Activated naive CD4-positive, alpha-beta T cell treated with anti-CD3 and anti-CD28 coated beads, Interleukin-2, amount 50 U/mL, for 24 hours (primary cell): ENCODE measurements around the gene PRM2.

Source experiments
- H3K27ac Mint-ChIP-seq: one replicate; pipeline ENCODE4 v1.8.0; 2021; ENCODE audit warnings: mild to moderate bottlenecking, mixed read lengths
- H3K27me3 Mint-ChIP-seq: one replicate; pipeline ENCODE4 v1.8.0; 2021; ENCODE audit warnings: mixed read lengths
- H3K36me3 Mint-ChIP-seq: one replicate; pipeline ENCODE4 v1.8.0; 2021; ENCODE audit warnings: mixed read lengths
- H3K4me1 Mint-ChIP-seq: one replicate; pipeline ENCODE4 v1.8.0; 2021; ENCODE audit warnings: mixed read lengths
- H3K4me3 Mint-ChIP-seq: one replicate; pipeline ENCODE4 v1.8.0; 2021; ENCODE audit warnings: mild to moderate bottlenecking, mixed read lengths
- H3K9me3 Mint-ChIP-seq: one replicate; pipeline ENCODE4 v1.8.0; 2021; ENCODE audit warnings: mixed read lengths

Gene PRM2

GRCh38 chr16:11260596-11260966, 15.7 kb downstream of the PRM2 start:
- H3K9me3 Mint-ChIP-seq, result no peaks in the 10 kb centered on the region
- no peak overlapping the region for H3K27ac Mint-ChIP-seq
- peaks cover 51% of the 10 kb centered on the region for H3K4me1 Mint-ChIP-seq
- no peaks in the 10 kb centered on the region for H3K27me3 Mint-ChIP-seq
- H3K36me3 Mint-ChIP-seq, result no peaks in the 10 kb centered on the region
- no peak overlapping the region for H3K4me3 Mint-ChIP-seq

GRCh38 chr16:11259655-11260595, 16.4 kb downstream of the PRM2 start:
- Mint-ChIP-seq H3K27ac (peak overlapping the region; percentile 71), H3K27me3 (no peaks in the 10 kb centered on the region), H3K4me3 (no peak overlapping the region), H3K36me3 (no peaks in the 10 kb centered on the region), H3K4me1 (peaks cover 51% of the 10 kb centered on the region), H3K9me3 (no peaks in the 10 kb centered on the region)

GRCh38 chr16:11258553-11259492, 17.5 kb downstream of the PRM2 start:
- Mint-ChIP-seq H3K9me3 (no peaks in the 10 kb centered on the region), H3K27ac (peak overlapping the region; percentile 71), H3K36me3 (no peaks in the 10 kb centered on the region), H3K4me3 (peak overlapping the region; percentile 61), H3K4me1 (peaks cover 42% of the 10 kb centered on the region), H3K27me3 (no peaks in the 10 kb centered on the region)

- H3K9me3 Mint-ChIP-seq, result no peaks in the 10 kb centered on the region
- H3K27me3 Mint-ChIP-seq, result no peaks in the 10 kb centered on the region
- H3K27ac Mint-ChIP-seq, result peak overlapping the region; percentile 84
- H3K4me1 Mint-ChIP-seq, result peaks cover 42% of the 10 kb centered on the region
- H3K4me3 Mint-ChIP-seq, result peak overlapping the region; percentile 94
- peaks cover 8% of the 10 kb centered on the region for H3K36me3 Mint-ChIP-seq
Observed at GRCh38 chr16:11257131-11257938, 18.9 kb downstream of the PRM2 start.

GRCh38 chr16:11256661-11257130, 19.6 kb downstream of the PRM2 start:
- Mint-ChIP-seq H3K36me3 (peaks cover 11% of the 10 kb centered on the region), H3K4me1 (peaks cover 48% of the 10 kb centered on the region), H3K4me3 (peak overlapping the region; percentile 94), H3K9me3 (no peaks in the 10 kb centered on the region), H3K27ac (peak overlapping the region; percentile 96), H3K27me3 (no peaks in the 10 kb centered on the region)

- peak within 1 kb of the TSS; percentile 94 for H3K4me3 Mint-ChIP-seq
- no peaks in the 10 kb centered on the region for H3K27me3 Mint-ChIP-seq
- peaks cover 13% of the 10 kb centered on the region for H3K36me3 Mint-ChIP-seq
- H3K27ac Mint-ChIP-seq, result peak within 1 kb of the TSS; percentile 96
- peaks cover 52% of the 10 kb centered on the region for H3K4me1 Mint-ChIP-seq
- H3K9me3 Mint-ChIP-seq, result no peaks in the 10 kb centered on the region
Observed at GRCh38 chr16:11255737-11256660, 20.3 kb downstream of the PRM2 start, which contains the start of gene SOCS1. Gene SOCS1 (minus strand): TSS chr16:11256204. CDS start chr16:11255478, 726 bp downstream.

- Mint-ChIP-seq H3K36me3 (peaks cover 17% of the 10 kb centered on the region), H3K4me3 (peak overlapping the region; percentile 93), H3K4me1 (peaks cover 58% of the 10 kb centered on the region), H3K9me3 (no peaks in the 10 kb centered on the region), H3K27ac (peak overlapping the region; percentile 91), H3K27me3 (no peaks in the 10 kb centered on the region)
Observed at GRCh38 chr16:11254913-11255736, 21.2 kb downstream of the PRM2 start.

- Mint-ChIP-seq H3K27ac (peak overlapping the region; percentile 100), H3K4me3 (peak overlapping the region; percentile 93), H3K27me3 (no peaks in the 10 kb centered on the region), H3K4me1 (peaks cover 55% of the 10 kb centered on the region), H3K36me3 (peaks cover 17% of the 10 kb centered on the region), H3K9me3 (no peaks in the 10 kb centered on the region)
Observed at GRCh38 chr16:11253995-11254912, 22.0 kb downstream of the PRM2 start.

- H3K36me3 Mint-ChIP-seq, result peaks cover 19% of the 10 kb centered on the region
- H3K9me3 Mint-ChIP-seq, result no peaks in the 10 kb centered on the region
- H3K4me3 Mint-ChIP-seq, result peak overlapping the region; percentile 93
- peaks cover 45% of the 10 kb centered on the region for H3K4me1 Mint-ChIP-seq
- H3K27ac Mint-ChIP-seq, result peak overlapping the region; percentile 100
- H3K27me3 Mint-ChIP-seq, result no peaks in the 10 kb centered on the region
Observed at GRCh38 chr16:11253009-11253994, 23.0 kb downstream of the PRM2 start.

GRCh38 chr16:11252482-11252931, 23.8 kb downstream of the PRM2 start:
- peak overlapping the region; percentile 93 for H3K4me3 Mint-ChIP-seq
- no peaks in the 10 kb centered on the region for H3K27me3 Mint-ChIP-seq
- peak overlapping the region; percentile 100 for H3K27ac Mint-ChIP-seq
- H3K4me1 Mint-ChIP-seq, result peaks cover 38% of the 10 kb centered on the region
- peaks cover 19% of the 10 kb centered on the region for H3K36me3 Mint-ChIP-seq
- no peaks in the 10 kb centered on the region for H3K9me3 Mint-ChIP-seq

- Mint-ChIP-seq H3K4me1 (peaks cover 31% of the 10 kb centered on the region), H3K27me3 (no peaks in the 10 kb centered on the region), H3K36me3 (peaks cover 19% of the 10 kb centered on the region)
Observed at GRCh38 chr16:11251525-11252481, 24.5 kb downstream of the PRM2 start.

More at GRCh38 chr16:11251525-11252481, 24.5 kb downstream of the PRM2 start:
- Mint-ChIP-seq H3K27ac (peak overlapping the region; percentile 100), H3K4me3 (peak overlapping the region; percentile 93), H3K9me3 (no peaks in the 10 kb centered on the region)
